WTC11 (cell line): ENCODE results near the gene SORT1.

Experiments
- CREB1 ChIP-seq: sonication (generic); formaldehyde crosslinking; IDR thresholded peaks from 2 replicates; pipeline ENCODE4 v1.8.0; 2023; ENCODE audit warnings: mild to moderate bottlenecking, missing genetic modification reagents
- IRF2 ChIP-seq: sonication (generic); formaldehyde crosslinking; IDR thresholded peaks from 2 replicates; pipeline ENCODE4 v1.8.0; 2022; ENCODE audit warnings: low read depth, missing genetic modification reagents, borderline replicate concordance
- JUN ChIP-seq: sonication (generic); formaldehyde crosslinking; IDR thresholded peaks from 2 replicates; pipeline ENCODE4 v1.8.0; 2023; ENCODE audit warnings: mild to moderate bottlenecking, missing genetic modification reagents
- NR2C2 ChIP-seq: sonication (generic); formaldehyde crosslinking; IDR thresholded peaks from 2 replicates; pipeline ENCODE4 v1.8.0; 2022; ENCODE audit warnings: mild to moderate bottlenecking, missing genetic modification reagents
- ZNF263 ChIP-seq: sonication (generic); formaldehyde crosslinking; IDR thresholded peaks from 2 replicates; pipeline ENCODE4 v1.8.1; 2022; ENCODE audit warnings: low read depth, mild to moderate bottlenecking, moderate library complexity, missing genetic modification reagents
- ZNF317 ChIP-seq: sonication (generic); formaldehyde crosslinking; IDR thresholded peaks from 2 replicates; pipeline ENCODE4 v1.8.1; 2023; ENCODE audit warnings: low read depth, mild to moderate bottlenecking, moderate library complexity, missing genetic modification reagents, borderline replicate concordance
- TF ChIP-seq, protein P1 (sequence below): fragments of 200-600 bp; IDR thresholded peaks from 2 replicates; pipeline ENCODE4 v1.8.0; 2022; ENCODE audit warnings: antibody characterized with exemption
- TF ChIP-seq, protein P2 (sequence below): sonication (generic); formaldehyde crosslinking; IDR thresholded peaks from 2 replicates; pipeline ENCODE4 v1.8.0; 2022; ENCODE audit warnings: mild to moderate bottlenecking, missing genetic modification reagents
- TF ChIP-seq, protein P3 (sequence below): sonication (generic); formaldehyde crosslinking; IDR thresholded peaks from 2 replicates; pipeline ENCODE4 v1.8.0; 2023; ENCODE audit warnings: missing genetic modification reagents
- TF ChIP-seq, protein P4 (sequence below): sonication (generic); formaldehyde crosslinking; IDR thresholded peaks from 2 replicates; pipeline ENCODE4 v1.8.1; 2023; ENCODE audit warnings: mild to moderate bottlenecking, missing genetic modification reagents, moderate library complexity

DNA sequence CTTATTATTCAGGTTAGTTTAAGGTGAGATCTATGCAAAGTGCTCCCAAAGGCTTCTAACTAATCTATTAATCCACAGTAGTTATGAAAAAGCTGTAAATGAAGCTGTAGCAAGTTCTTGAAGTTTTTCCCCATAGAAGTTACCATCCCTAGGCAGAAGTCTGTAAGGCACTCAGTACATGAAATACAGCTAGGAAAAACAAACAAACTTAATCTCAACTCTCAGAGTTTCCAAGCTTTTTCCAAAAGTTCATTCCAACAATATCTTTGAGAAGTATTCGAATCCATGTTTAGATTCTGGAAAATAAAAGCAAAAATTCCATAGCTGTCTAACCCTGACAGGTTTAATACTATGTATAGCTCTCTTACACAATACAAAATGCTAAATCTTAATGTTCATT, 41.2 kb downstream of the SORT1 start:
- TF ChIP-seq, protein P1, sequence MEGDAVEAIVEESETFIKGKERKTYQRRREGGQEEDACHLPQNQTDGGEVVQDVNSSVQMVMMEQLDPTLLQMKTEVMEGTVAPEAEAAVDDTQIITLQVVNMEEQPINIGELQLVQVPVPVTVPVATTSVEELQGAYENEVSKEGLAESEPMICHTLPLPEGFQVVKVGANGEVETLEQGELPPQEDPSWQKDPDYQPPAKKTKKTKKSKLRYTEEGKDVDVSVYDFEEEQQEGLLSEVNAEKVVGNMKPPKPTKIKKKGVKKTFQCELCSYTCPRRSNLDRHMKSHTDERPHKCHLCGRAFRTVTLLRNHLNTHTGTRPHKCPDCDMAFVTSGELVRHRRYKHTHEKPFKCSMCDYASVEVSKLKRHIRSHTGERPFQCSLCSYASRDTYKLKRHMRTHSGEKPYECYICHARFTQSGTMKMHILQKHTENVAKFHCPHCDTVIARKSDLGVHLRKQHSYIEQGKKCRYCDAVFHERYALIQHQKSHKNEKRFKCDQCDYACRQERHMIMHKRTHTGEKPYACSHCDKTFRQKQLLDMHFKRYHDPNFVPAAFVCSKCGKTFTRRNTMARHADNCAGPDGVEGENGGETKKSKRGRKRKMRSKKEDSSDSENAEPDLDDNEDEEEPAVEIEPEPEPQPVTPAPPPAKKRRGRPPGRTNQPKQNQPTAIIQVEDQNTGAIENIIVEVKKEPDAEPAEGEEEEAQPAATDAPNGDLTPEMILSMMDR, result no peak
- TF ChIP-seq ZNF317 (no peak), ZNF263 (CRISPR knock-in tag) (no peak), JUN (CRISPR knock-in tag) (no peak), NR2C2 (no peak), CREB1 (CRISPR knock-in tag) (no peak), IRF2 (CRISPR knock-in tag) (no peak)
- TF ChIP-seq, protein P2, sequence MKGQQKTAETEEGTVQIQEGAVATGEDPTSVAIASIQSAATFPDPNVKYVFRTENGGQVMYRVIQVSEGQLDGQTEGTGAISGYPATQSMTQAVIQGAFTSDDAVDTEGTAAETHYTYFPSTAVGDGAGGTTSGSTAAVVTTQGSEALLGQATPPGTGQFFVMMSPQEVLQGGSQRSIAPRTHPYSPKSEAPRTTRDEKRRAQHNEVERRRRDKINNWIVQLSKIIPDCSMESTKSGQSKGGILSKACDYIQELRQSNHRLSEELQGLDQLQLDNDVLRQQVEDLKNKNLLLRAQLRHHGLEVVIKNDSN (CRISPR knock-in tag), result no peak
- TF ChIP-seq, protein P3, sequence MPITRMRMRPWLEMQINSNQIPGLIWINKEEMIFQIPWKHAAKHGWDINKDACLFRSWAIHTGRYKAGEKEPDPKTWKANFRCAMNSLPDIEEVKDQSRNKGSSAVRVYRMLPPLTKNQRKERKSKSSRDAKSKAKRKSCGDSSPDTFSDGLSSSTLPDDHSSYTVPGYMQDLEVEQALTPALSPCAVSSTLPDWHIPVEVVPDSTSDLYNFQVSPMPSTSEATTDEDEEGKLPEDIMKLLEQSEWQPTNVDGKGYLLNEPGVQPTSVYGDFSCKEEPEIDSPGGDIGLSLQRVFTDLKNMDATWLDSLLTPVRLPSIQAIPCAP (CRISPR knock-in tag), result no peak
- TF ChIP-seq, protein P4, sequence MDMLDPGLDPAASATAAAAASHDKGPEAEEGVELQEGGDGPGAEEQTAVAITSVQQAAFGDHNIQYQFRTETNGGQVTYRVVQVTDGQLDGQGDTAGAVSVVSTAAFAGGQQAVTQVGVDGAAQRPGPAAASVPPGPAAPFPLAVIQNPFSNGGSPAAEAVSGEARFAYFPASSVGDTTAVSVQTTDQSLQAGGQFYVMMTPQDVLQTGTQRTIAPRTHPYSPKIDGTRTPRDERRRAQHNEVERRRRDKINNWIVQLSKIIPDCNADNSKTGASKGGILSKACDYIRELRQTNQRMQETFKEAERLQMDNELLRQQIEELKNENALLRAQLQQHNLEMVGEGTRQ (CRISPR knock-in tag), result no peak
